Endothelial cell of umbilical vein (primary cell): ENCODE results near the gene SCAI. TPM values are rescaled to one million over a fixed set of nuclear protein-coding genes. Genes with fewer than 3 reads are reported as not detected.

ENCODE experiments used
- BruUV-seq: library from RNA; stranded (reverse); fragments of 400-500 nt; replicated peaks from 2 replicates; lab custom pipeline; 2021; lab: Mats Ljungman, UMichigan
- CTCF ChIA-PET: fragments of 300-600, 350-600 bp; sonication (Branson Sonifier 250); formaldehyde crosslinking; loops from one replicate; lab custom pipeline; 2021; ENCODE audit warnings: antibody characterized with exemption, inconsistent platforms; lab: Charles Lee
- POLR2A ChIA-PET: fragments of 300-600, 350-600 bp; sonication (Branson Sonifier 250); formaldehyde crosslinking; loops from one replicate; lab custom pipeline; 2021; ENCODE audit warnings: antibody characterized with exemption, inconsistent platforms; lab: Charles Lee
- DNase-seq: peaks from one replicate; pipeline ENCODE4 v3.0.0-alpha.2; 2011; ENCODE audit warnings: low read depth, low spot score
- FAIRE-seq: peaks from 2 replicates; lab custom pipeline; 2011; peaks lifted over from hg19 to GRCh38; lab: Jason Lieb, UNC
- H2AFZ ChIP-seq: 2 replicates; pipeline ENCODE4 v1.6.0; 2012; ENCODE audit warnings: low read depth, low read length, control low read depth, inconsistent platforms
- H3K27ac ChIP-seq: 2 replicates; pipeline ENCODE4 v1.5.1; 2011; ENCODE audit warnings: low read depth, mild to moderate bottlenecking, control low read depth, low read length, moderate library complexity; ENCODE audit not compliant: insufficient read depth
- H3K27me3 ChIP-seq, 2 experiments: 2 replicates each; pipeline versions ENCODE4 v1.6.0 to v1.6.1; 2011; ENCODE audit warnings: low read length in 2 of 2, mixed read lengths in 1 of 2; ENCODE audit not compliant: control insufficient read depth in 2 of 2, insufficient read depth in 2 of 2
- H3K36me3 ChIP-seq, 2 experiments: 2 replicates in 1 of 2; 3 replicates in 1 of 2; pipeline ENCODE4 v1.5.1; 2011; ENCODE audit warnings: low read length in 2 of 2, mild to moderate bottlenecking in 1 of 2, moderate library complexity in 1 of 2; ENCODE audit not compliant: control insufficient read depth in 2 of 2, insufficient read depth in 2 of 2; ENCODE audit errors: extremely low read depth in 1 of 2
- H3K4me1 ChIP-seq: 3 replicates; pipeline ENCODE4 v1.5.1; 2011; ENCODE audit warnings: mild to moderate bottlenecking, low read length; ENCODE audit not compliant: control insufficient read depth, insufficient read depth; ENCODE audit errors: extremely low read depth
- H3K4me2 ChIP-seq: 2 replicates; pipeline ENCODE4 v1.6.1; 2011; ENCODE audit warnings: low read length, control low read depth, mixed read lengths; ENCODE audit not compliant: insufficient read depth
- H3K4me3 ChIP-seq, 3 experiments: fragments of 200-600 bp in 1 of 3; sonication (generic), shearing (Covaris generic) in 1 of 3; replicated peaks in 1 of 3; 2 replicates each; pipeline ENCODE4 v1.5.1; 2011 to 2016; ENCODE audit warnings: control low read depth in 3 of 3, low read length in 3 of 3, mild to moderate bottlenecking in 2 of 3, inconsistent platforms in 1 of 3, low read depth in 1 of 3, moderate library complexity in 1 of 3; ENCODE audit not compliant: insufficient read depth in 1 of 3
- H3K79me2 ChIP-seq: 2 replicates; pipeline ENCODE4 v1.6.0; 2012; ENCODE audit warnings: low read length, inconsistent platforms; ENCODE audit not compliant: control insufficient read depth, insufficient read depth
- H3K9ac ChIP-seq: replicated peaks from 2 replicates; pipeline ENCODE3; 2011; ENCODE audit warnings: low read length, control low read depth; ENCODE audit not compliant: insufficient read depth; ENCODE audit errors: extremely low read depth
- H3K9me1 ChIP-seq: replicated peaks from 3 replicates; pipeline ENCODE4 v1.6.0; 2011; ENCODE audit warnings: mild to moderate bottlenecking, low read length; ENCODE audit not compliant: control insufficient read depth, insufficient read depth; ENCODE audit errors: extremely low read depth
- H3K9me3 ChIP-seq: replicated peaks from 2 replicates; pipeline ENCODE4 v1.5.1; 2012; ENCODE audit warnings: low read length, inconsistent platforms; ENCODE audit not compliant: control insufficient read depth, insufficient read depth
- H4K20me1 ChIP-seq: replicated peaks from 2 replicates; pipeline ENCODE3; 2011; ENCODE audit warnings: mild to moderate bottlenecking, low read length; ENCODE audit not compliant: control insufficient read depth, insufficient read depth; ENCODE audit errors: extremely low read depth
- CTCF ChIP-seq, 2 donors: IDR thresholded peaks; 1 replicate in 1 of 2; 2 replicates in 1 of 2; pipeline ENCODE4 v1.5.1; 2011; ENCODE audit warnings: low read length in 2 of 2, mild to moderate bottlenecking in 2 of 2, moderate library complexity in 2 of 2, control low read depth in 1 of 2, inconsistent platforms in 1 of 2, low read depth in 1 of 2; ENCODE audit not compliant: insufficient read depth in 1 of 2; ENCODE audit errors: extremely low read depth in 1 of 2
- EZH2 ChIP-seq: IDR thresholded peaks from 2 replicates; pipeline ENCODE4 v1.6.1; 2012; ENCODE audit warnings: borderline replicate concordance, low read depth, mild to moderate bottlenecking, moderate library complexity, low read length, inconsistent platforms; ENCODE audit not compliant: severe bottlenecking
- FOS ChIP-seq: IDR thresholded peaks from 2 replicates; pipeline ENCODE4 v1.6.1; 2011; ENCODE audit warnings: mild to moderate bottlenecking, low read length, moderate library complexity, borderline replicate concordance; ENCODE audit not compliant: insufficient read depth
- GATA2 ChIP-seq: IDR thresholded peaks from 2 replicates; pipeline ENCODE4 v1.7.0; 2011; ENCODE audit warnings: low read depth, mild to moderate bottlenecking, moderate library complexity, mixed read lengths, low read length; ENCODE audit not compliant: insufficient read length, insufficient read depth
- JUN ChIP-seq: IDR thresholded peaks from 2 replicates; pipeline ENCODE4 v1.6.1; 2011; ENCODE audit warnings: borderline replicate concordance, low read depth; ENCODE audit not compliant: insufficient read length, insufficient read depth
- MAX ChIP-seq: IDR thresholded peaks from 2 replicates; pipeline ENCODE4 v1.6.1; 2011; ENCODE audit not compliant: insufficient read depth, insufficient read length
- MYC ChIP-seq: IDR thresholded peaks from one replicate; pipeline ENCODE4 v1.6.1; 2011; ENCODE audit warnings: mild to moderate bottlenecking, low read depth, low read length
- POLR2A ChIP-seq: IDR thresholded peaks from 2 replicates; pipeline ENCODE4 v1.6.1; 2012; ENCODE audit warnings: low read depth, mild to moderate bottlenecking, control low read depth, low read length
- POLR2AphosphoS5 ChIP-seq: IDR thresholded peaks from 2 replicates; pipeline ENCODE4 v1.6.1; 2012; ENCODE audit warnings: low read depth, mild to moderate bottlenecking, control low read depth, low read length, moderate library complexity; ENCODE audit not compliant: insufficient read depth
- dilution Hi-C: fragments of 300-500 bp; cut with MboI; formaldehyde crosslinking; loops from one replicate; pipeline ENCODE4 v1.15.0; 2019; ENCODE audit warnings: low sequenced_read_pairs; ENCODE audit not compliant: extremely low pct_ligation_motif_present
- intact Hi-C: fragments of 100-400 bp; cut with micrococcal nuclease; formaldehyde crosslinking; loops from one replicate; pipeline ENCODE4 v1.10.0; 2022
- polyA plus RNA-seq, 4 experiments: library from polyadenylated mRNA; depleted of rRNA in 3 of 4; stranded (reverse) in 3 of 4; unstranded in 1 of 4; fragments of >200 nt; gene quantifications; 2 replicates each; pipeline versions ENCODE4 v1.2.1 to v1.2.3, GENCODE V29; 2011 to 2012; ENCODE audit warnings: missing spikeins in 1 of 4
- total RNA-seq: library from RNA; stranded (reverse); gene quantifications from 2 replicates; pipeline ENCODE4 v1.2.3, GENCODE V29; 2021

SCAI gene
- total and polyA plus RNA-seq, 2 donors (not counting 3 experiments of a cell fraction or from before 2014, with no cell fraction given), result 2.0 to 9.3 TPM

- TF ChIP-seq EZH2 (no peak), POLR2A (no peak), GATA2 (no peak), POLR2AphosphoS5 (no peak), JUN (no peak), FOS (no peak), CTCF (IDR thresholded peaks at IDR 0.05; ENCODE audit: extremely low read depth in 1 of 2, insufficient read depth in 1 of 2, low read depth in 1 of 2, low read length in 2 of 2) (no peak), MAX (no peak), MYC (no peak)
- no peaks in the 10 kb centered on the region for H3K9me1 ChIP-seq
- H3K4me2 ChIP-seq, result no peak overlapping the region
- H3K27ac ChIP-seq, result no peak overlapping the region
- POLR2A ChIA-PET, result no interaction called here
- H3K4me3 ChIP-seq, result no peak overlapping the region
- no peaks in the 10 kb centered on the region for H3K79me2 ChIP-seq
- no peaks in the 10 kb centered on the region for H3K9me3 ChIP-seq
- no peaks in the 10 kb centered on the region for H3K4me1 ChIP-seq
- dilution Hi-C loops, result no loop called here
- no peaks in the 10 kb centered on the region for H3K27me3 ChIP-seq
- no peak for FAIRE-seq
- CTCF ChIA-PET, result interaction anchor here (0.8 to 1.2 kb wide), 2 partner anchors 12 to 21 kb away, joined by 3 to 4 read pairs; no protein-coding TSS in a partner anchor
- no peak for DNase-seq
- H3K9ac ChIP-seq, result no peak overlapping the region
- no peaks in the 10 kb centered on the region for H4K20me1 ChIP-seq
- intact Hi-C loops, result no loop called here
- no peak overlapping the region for H2AFZ ChIP-seq
- no TSS peak for BruUV-seq
- H3K36me3 ChIP-seq, result no peaks in the 10 kb centered on the region
These were observed 173.9 kb downstream of the SCAI start for GRCh38 chr9:124969401-124969800.
